Brain microvascular endothelial cell (primary cell): ENCODE results near the gene MAML3.

Experiments used
- DNase-seq: peaks from one replicate; pipeline ENCODE4 v3.0.0-alpha.2; 2020
- H3K27ac ChIP-seq: fragments of 250-450 bp; sonication (Bioruptor Pico); 2 replicates; pipeline ENCODE4 v1.5.1; 2020; ENCODE audit warnings: mild to moderate bottlenecking, moderate library complexity
- H3K27me3 ChIP-seq: fragments of 250-450 bp; sonication (Bioruptor Pico); replicated peaks from 2 replicates; pipeline ENCODE4 v1.5.1; 2020; ENCODE audit warnings: mild to moderate bottlenecking
- H3K36me3 ChIP-seq: fragments of 250-450 bp; sonication (Bioruptor Pico); replicated peaks from 2 replicates; pipeline ENCODE4 v1.5.1; 2020; ENCODE audit warnings: mild to moderate bottlenecking
- H3K4me3 ChIP-seq: 2 replicates; pipeline ENCODE4 v1.5.1; 2011; ENCODE audit warnings: low read depth, mild to moderate bottlenecking, control low read depth, low read length, moderate library complexity
- CTCF ChIP-seq: IDR thresholded peaks from 2 replicates; pipeline ENCODE4 v1.5.1; 2011; ENCODE audit warnings: low read depth, mild to moderate bottlenecking, moderate library complexity, low read length, control low read depth, inconsistent platforms; ENCODE audit errors: missing control alignments
- in situ Hi-C: cut with HindIII; loops from 2 replicates; pipeline ENCODE4 v1.10.0; 2017; ENCODE audit warnings: low sequenced_read_pairs, low pct_ligation_motif_present

Gene MAML3

GRCh38 chr4:139785356-139785755, 368.6 kb downstream of the MAML3 start:
- H3K27ac ChIP-seq = no peak overlapping the region

GRCh38 chr4:139783741-139784484, 370.1 kb downstream of the MAML3 start:
- no peak overlapping the region for H3K4me3 ChIP-seq
- H3K27me3 ChIP-seq = no peaks in the 10 kb centered on the region
- in situ Hi-C loops = no loop called here
- H3K36me3 ChIP-seq = no peaks in the 10 kb centered on the region
- no peak overlapping the region for H3K27ac ChIP-seq
- DNase-seq = no peak
- no peak for TF ChIP-seq CTCF

More at GRCh38 chr4:139785356-139785755, 368.6 kb downstream of the MAML3 start:
- Histone ChIP-seq H3K36me3 (no peaks in the 10 kb centered on the region), H3K27me3 (no peaks in the 10 kb centered on the region), H3K4me3 (no peak overlapping the region)
- no peak for DNase-seq
- in situ Hi-C loops = no loop called here
- no peak for TF ChIP-seq CTCF

GRCh38 chr4:139782926-139783522, 371.0 kb downstream of the MAML3 start:
- Histone ChIP-seq H3K27ac (no peak overlapping the region), H3K36me3 (no peaks in the 10 kb centered on the region), H3K27me3 (no peaks in the 10 kb centered on the region), H3K4me3 (no peak overlapping the region)
- DNase-seq = no peak
- in situ Hi-C loops = no loop called here
- no peak for TF ChIP-seq CTCF

GRCh38 chr4:139781066-139781465, 372.9 kb downstream of the MAML3 start:
- in situ Hi-C loops = no loop called here

GRCh38 chr4:139779691-139780090, 374.3 kb downstream of the MAML3 start:
- TF ChIP-seq CTCF = no peak
- H3K27ac ChIP-seq = no peak overlapping the region
- no peaks in the 10 kb centered on the region for H3K27me3 ChIP-seq
- no peak for DNase-seq
- in situ Hi-C loops = no loop called here
- H3K4me3 ChIP-seq = no peak overlapping the region
- no peaks in the 10 kb centered on the region for H3K36me3 ChIP-seq

More at GRCh38 chr4:139781066-139781465, 372.9 kb downstream of the MAML3 start:
- H3K36me3 ChIP-seq = no peaks in the 10 kb centered on the region
- H3K4me3 ChIP-seq = no peak overlapping the region
- no peak overlapping the region for H3K27ac ChIP-seq
- no peaks in the 10 kb centered on the region for H3K27me3 ChIP-seq
- no peak for TF ChIP-seq CTCF
- no peak for DNase-seq
